Measurements from ENCODE around the gene WDFY2. TPM values are rescaled to one million over a fixed set of nuclear protein-coding genes. Genes with fewer than 3 reads are reported as not detected.

The WDFY2 gene
- total RNA-seq, 1 experiment from 2014 or later, result 25.7 TPM

DNA sequence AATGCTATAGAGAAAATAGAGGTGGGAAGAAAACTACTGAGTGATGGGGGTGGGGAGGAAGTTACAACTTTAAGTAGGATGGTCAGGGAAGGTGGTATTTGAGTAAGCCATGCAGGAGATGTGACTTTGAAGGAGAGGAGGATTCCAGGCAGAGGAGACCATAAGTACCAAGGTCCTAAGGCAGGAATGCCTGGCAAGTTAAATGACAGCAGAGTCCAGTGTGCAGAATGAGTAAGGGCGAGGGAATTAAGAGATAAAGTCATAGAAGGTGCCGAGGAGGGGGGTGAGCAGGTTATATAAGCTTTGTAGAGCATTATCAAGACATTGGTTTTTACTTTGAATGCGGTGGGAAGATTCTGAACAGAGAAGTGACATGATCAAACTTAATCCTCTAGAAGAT lies 43.2 kb upstream of the WDFY2 start (continued):
- TF ChIP-seq, protein P1, sequence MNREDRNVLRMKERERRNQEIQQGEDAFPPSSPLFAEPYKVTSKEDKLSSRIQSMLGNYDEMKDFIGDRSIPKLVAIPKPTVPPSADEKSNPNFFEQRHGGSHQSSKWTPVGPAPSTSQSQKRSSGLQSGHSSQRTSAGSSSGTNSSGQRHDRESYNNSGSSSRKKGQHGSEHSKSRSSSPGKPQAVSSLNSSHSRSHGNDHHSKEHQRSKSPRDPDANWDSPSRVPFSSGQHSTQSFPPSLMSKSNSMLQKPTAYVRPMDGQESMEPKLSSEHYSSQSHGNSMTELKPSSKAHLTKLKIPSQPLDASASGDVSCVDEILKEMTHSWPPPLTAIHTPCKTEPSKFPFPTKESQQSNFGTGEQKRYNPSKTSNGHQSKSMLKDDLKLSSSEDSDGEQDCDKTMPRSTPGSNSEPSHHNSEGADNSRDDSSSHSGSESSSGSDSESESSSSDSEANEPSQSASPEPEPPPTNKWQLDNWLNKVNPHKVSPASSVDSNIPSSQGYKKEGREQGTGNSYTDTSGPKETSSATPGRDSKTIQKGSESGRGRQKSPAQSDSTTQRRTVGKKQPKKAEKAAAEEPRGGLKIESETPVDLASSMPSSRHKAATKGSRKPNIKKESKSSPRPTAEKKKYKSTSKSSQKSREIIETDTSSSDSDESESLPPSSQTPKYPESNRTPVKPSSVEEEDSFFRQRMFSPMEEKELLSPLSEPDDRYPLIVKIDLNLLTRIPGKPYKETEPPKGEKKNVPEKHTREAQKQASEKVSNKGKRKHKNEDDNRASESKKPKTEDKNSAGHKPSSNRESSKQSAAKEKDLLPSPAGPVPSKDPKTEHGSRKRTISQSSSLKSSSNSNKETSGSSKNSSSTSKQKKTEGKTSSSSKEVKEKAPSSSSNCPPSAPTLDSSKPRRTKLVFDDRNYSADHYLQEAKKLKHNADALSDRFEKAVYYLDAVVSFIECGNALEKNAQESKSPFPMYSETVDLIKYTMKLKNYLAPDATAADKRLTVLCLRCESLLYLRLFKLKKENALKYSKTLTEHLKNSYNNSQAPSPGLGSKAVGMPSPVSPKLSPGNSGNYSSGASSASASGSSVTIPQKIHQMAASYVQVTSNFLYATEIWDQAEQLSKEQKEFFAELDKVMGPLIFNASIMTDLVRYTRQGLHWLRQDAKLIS (CRISPR knock-in tag; IDR thresholded peaks at IDR 0.05; ENCODE audit: borderline replicate concordance), result no peak
- TF ChIP-seq CREM (CRISPR knock-in tag; IDR thresholded peaks at IDR 0.05), result no peak
- no peak for TF ChIP-seq CREB1 (CRISPR knock-in tag; IDR thresholded peaks at IDR 0.05)
- no peak for TF ChIP-seq TP53 (CRISPR knock-in tag; IDR thresholded peaks at IDR 0.05)
- TF ChIP-seq, protein P2, sequence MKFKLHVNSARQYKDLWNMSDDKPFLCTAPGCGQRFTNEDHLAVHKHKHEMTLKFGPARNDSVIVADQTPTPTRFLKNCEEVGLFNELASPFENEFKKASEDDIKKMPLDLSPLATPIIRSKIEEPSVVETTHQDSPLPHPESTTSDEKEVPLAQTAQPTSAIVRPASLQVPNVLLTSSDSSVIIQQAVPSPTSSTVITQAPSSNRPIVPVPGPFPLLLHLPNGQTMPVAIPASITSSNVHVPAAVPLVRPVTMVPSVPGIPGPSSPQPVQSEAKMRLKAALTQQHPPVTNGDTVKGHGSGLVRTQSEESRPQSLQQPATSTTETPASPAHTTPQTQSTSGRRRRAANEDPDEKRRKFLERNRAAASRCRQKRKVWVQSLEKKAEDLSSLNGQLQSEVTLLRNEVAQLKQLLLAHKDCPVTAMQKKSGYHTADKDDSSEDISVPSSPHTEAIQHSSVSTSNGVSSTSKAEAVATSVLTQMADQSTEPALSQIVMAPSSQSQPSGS (CRISPR knock-in tag; IDR thresholded peaks at IDR 0.05; ENCODE audit: borderline replicate concordance, low read depth), result no peak
- TF ChIP-seq, protein P3, sequence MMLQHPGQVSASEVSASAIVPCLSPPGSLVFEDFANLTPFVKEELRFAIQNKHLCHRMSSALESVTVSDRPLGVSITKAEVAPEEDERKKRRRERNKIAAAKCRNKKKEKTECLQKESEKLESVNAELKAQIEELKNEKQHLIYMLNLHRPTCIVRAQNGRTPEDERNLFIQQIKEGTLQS (CRISPR knock-in tag; conservative IDR thresholded peaks at IDR 0.05), result no peak
- TF ChIP-seq, protein P4, sequence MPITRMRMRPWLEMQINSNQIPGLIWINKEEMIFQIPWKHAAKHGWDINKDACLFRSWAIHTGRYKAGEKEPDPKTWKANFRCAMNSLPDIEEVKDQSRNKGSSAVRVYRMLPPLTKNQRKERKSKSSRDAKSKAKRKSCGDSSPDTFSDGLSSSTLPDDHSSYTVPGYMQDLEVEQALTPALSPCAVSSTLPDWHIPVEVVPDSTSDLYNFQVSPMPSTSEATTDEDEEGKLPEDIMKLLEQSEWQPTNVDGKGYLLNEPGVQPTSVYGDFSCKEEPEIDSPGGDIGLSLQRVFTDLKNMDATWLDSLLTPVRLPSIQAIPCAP (CRISPR knock-in tag; IDR thresholded peaks at IDR 0.05), result no peak

DNA sequence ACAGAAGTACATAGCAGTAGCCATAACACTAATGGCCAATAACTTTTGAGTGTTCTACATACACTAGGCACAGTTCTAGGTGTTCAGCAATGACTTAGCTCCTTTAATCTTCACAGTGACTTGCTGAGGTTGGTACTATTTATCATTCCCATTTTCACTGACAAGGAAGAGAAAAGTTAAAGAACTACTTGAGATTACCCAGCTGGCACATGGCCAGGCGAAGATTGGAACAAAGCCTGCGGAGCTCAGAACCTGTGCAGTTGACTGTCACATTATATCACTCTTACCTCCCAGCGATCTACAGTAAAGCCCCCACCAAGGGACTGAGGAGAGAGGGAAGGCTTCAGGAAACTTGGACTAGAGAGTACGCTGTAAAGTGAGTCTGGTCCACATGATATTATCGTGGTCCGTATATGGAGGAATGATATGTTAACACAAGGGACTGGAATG lies 42.4 kb upstream of the WDFY2 start:
- H3K9me3 Mint-ChIP-seq, result 0 out of 2 replicates have a peak, but pooled peaks cover 4% of the 10 kb centered on the region
- H3K36me3 Mint-ChIP-seq, result no peaks in the 10 kb centered on the region
- no peak for ATAC-seq
- CTCF ChIA-PET, result interaction anchor here (1.6 kb wide), 1 partner anchor 256 kb away, joined by 4 read pairs; no protein-coding TSS in a partner anchor
- no peaks in the 10 kb centered on the region; the same call in 1 of the 2 replicates for H3K27me3 Mint-ChIP-seq (ENCODE audit: low read depth)
- H3K27ac Mint-ChIP-seq, result no peak overlapping the region; the same call in 1 of the 2 replicates
- DNase-seq (ENCODE audit: low spot score), result no peak
- no peak overlapping the region for H3K4me3 Mint-ChIP-seq
- TF ChIP-seq, protein P5, sequence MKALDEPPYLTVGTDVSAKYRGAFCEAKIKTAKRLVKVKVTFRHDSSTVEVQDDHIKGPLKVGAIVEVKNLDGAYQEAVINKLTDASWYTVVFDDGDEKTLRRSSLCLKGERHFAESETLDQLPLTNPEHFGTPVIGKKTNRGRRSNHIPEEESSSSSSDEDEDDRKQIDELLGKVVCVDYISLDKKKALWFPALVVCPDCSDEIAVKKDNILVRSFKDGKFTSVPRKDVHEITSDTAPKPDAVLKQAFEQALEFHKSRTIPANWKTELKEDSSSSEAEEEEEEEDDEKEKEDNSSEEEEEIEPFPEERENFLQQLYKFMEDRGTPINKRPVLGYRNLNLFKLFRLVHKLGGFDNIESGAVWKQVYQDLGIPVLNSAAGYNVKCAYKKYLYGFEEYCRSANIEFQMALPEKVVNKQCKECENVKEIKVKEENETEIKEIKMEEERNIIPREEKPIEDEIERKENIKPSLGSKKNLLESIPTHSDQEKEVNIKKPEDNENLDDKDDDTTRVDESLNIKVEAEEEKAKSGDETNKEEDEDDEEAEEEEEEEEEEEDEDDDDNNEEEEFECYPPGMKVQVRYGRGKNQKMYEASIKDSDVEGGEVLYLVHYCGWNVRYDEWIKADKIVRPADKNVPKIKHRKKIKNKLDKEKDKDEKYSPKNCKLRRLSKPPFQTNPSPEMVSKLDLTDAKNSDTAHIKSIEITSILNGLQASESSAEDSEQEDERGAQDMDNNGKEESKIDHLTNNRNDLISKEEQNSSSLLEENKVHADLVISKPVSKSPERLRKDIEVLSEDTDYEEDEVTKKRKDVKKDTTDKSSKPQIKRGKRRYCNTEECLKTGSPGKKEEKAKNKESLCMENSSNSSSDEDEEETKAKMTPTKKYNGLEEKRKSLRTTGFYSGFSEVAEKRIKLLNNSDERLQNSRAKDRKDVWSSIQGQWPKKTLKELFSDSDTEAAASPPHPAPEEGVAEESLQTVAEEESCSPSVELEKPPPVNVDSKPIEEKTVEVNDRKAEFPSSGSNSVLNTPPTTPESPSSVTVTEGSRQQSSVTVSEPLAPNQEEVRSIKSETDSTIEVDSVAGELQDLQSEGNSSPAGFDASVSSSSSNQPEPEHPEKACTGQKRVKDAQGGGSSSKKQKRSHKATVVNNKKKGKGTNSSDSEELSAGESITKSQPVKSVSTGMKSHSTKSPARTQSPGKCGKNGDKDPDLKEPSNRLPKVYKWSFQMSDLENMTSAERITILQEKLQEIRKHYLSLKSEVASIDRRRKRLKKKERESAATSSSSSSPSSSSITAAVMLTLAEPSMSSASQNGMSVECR (CRISPR knock-in tag; IDR thresholded peaks at IDR 0.05; ENCODE audit: borderline replicate concordance), result no peak
- peaks cover 32% of the 10 kb centered on the region for H3K4me1 Mint-ChIP-seq
- POLR2A ChIA-PET, result no interaction called here

DNA sequence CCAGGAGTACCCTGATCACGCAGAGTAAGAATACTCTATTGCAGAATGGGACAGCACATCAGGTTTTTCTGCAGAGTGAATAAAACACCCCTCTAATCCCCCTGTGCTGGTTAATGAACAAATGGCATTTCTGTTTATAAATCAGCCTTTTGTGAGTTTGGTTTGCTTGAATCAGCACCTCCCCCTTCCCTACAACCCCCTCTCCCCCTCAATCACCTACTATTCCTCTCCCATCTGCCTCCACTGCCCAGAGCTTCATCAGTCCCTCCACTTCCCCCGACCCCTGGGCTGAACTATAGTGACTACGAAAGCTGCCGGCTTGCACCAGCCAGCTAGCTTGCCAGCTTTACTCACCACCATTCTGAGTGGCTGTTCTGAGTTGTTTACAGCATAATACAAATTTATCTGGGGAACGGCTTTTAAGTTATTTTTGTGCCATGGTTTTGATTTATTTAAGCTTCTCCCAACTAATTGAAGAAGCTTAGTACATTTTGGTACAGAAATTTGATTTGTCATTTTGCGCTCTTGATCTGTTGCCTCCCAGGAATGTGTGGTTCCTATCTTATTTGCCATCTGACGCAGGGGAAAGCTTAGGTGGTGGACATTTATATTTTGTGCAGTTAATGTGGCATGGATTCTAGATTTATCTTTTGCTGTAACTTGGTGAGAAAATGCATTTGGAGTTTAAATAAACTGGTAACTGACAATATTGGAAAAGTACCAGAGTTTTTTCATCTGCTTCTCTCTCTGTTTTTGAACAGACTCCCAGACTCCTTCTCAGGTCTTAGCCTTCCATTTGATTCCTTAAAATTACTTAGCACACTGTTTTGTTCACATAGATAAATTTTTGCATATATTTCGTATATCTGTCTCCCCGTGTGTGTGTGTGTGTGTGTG lies 41.7 kb upstream of the WDFY2 start:
- ATAC-seq, result peak; percentile 83
- ChIA-PET POLR2A (interaction anchor here (0.6 to 0.7 kb wide), 2 partner anchors 99 to 307 kb away, joined by 4 to 6 read pairs; no protein-coding TSS in a partner anchor), CTCF (interaction anchor here (0.7 to 1.6 kb wide), 2 partner anchors 68 to 255 kb away, joined by 4 to 5 read pairs; no protein-coding TSS in a partner anchor)
- Mint-ChIP-seq H3K9me3 (0 out of 2 replicates have a peak, but pooled peaks cover 4% of the 10 kb centered on the region), H3K27me3 (ENCODE audit: low read depth) (no peaks in the 10 kb centered on the region; the same call in 1 of the 2 replicates), H3K4me1 (peaks cover 30% of the 10 kb centered on the region), H3K27ac (no peak overlapping the region), H3K4me3 (no peak overlapping the region), H3K36me3 (no peaks in the 10 kb centered on the region)
- peak; percentile 24 for DNase-seq (ENCODE audit: low spot score)
- TF ChIP-seq, protein P6, sequence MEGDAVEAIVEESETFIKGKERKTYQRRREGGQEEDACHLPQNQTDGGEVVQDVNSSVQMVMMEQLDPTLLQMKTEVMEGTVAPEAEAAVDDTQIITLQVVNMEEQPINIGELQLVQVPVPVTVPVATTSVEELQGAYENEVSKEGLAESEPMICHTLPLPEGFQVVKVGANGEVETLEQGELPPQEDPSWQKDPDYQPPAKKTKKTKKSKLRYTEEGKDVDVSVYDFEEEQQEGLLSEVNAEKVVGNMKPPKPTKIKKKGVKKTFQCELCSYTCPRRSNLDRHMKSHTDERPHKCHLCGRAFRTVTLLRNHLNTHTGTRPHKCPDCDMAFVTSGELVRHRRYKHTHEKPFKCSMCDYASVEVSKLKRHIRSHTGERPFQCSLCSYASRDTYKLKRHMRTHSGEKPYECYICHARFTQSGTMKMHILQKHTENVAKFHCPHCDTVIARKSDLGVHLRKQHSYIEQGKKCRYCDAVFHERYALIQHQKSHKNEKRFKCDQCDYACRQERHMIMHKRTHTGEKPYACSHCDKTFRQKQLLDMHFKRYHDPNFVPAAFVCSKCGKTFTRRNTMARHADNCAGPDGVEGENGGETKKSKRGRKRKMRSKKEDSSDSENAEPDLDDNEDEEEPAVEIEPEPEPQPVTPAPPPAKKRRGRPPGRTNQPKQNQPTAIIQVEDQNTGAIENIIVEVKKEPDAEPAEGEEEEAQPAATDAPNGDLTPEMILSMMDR (IDR thresholded peaks at IDR 0.05), result no peak
- no peak for TF ChIP-seq CBFB (CRISPR knock-in tag; IDR thresholded peaks at IDR 0.05; ENCODE audit: low read depth)
- no peak for TF ChIP-seq SMAD4 (CRISPR knock-in tag; IDR thresholded peaks at IDR 0.05)
- no peak for TF ChIP-seq NR2C2 (CRISPR knock-in tag; IDR thresholded peaks at IDR 0.05)
- TF ChIP-seq ZNF263 (CRISPR knock-in tag; IDR thresholded peaks at IDR 0.05; ENCODE audit: low read depth), result no peak
- TF ChIP-seq, protein P7, sequence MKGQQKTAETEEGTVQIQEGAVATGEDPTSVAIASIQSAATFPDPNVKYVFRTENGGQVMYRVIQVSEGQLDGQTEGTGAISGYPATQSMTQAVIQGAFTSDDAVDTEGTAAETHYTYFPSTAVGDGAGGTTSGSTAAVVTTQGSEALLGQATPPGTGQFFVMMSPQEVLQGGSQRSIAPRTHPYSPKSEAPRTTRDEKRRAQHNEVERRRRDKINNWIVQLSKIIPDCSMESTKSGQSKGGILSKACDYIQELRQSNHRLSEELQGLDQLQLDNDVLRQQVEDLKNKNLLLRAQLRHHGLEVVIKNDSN (CRISPR knock-in tag; IDR thresholded peaks at IDR 0.05), result no peak
- no peak for TF ChIP-seq EMX1 (CRISPR knock-in tag; IDR thresholded peaks at IDR 0.05)
- TF ChIP-seq ZNF396 (CRISPR knock-in tag; IDR thresholded peaks at IDR 0.05; ENCODE audit: borderline replicate concordance), result no peak

All from WTC11 (cell line).